Activated CD4-positive, alpha-beta T cell treated with anti-CD3 and anti-CD28 coated beads, Interleukin-2, amount 50 U/mL, for 4 hours (primary cell): ENCODE data around the gene PAPOLG.
A peak's percentile ranks its signal among the peaks of the same experiment; 100 is the strongest.
"Not testable (repeated sequence)": the region's sequence is repeated elsewhere in the genome, so short reads cannot be mapped to it uniquely, and the experiment has no call there.

Source experiments
- DNase-seq, 2 experiments: peaks; one replicate each; pipeline ENCODE4 v3.0.0-alpha.2; 2020

PAPOLG gene

GRCh38 chr2:60775048-60775639, 19.1 kb downstream of the PAPOLG start:
- no peak for DNase-seq

GRCh38 chr2:60778352-60778751, 22.3 kb downstream of the PAPOLG start:
- no peak for DNase-seq

GRCh38 chr2:60779426-60779825, 23.4 kb downstream of the PAPOLG start:
- no peak for DNase-seq

- no peak for DNase-seq
These were observed 24.7 kb downstream of the PAPOLG start for GRCh38 chr2:60780721-60781120.

GRCh38 chr2:60793169-60793568, 37.1 kb downstream of the PAPOLG start:
- no peak for DNase-seq

- DNase-seq: no peak
These were observed 38.3 kb downstream of the PAPOLG start for GRCh38 chr2:60794271-60794863.

- no peak for DNase-seq
These were observed 40.8 kb downstream of the PAPOLG start for GRCh38 chr2:60796573-60797509.

GRCh38 chr2:60804473-60804872, 48.4 kb downstream of the PAPOLG start:
- no peak for DNase-seq

- no peak for DNase-seq
These were observed 50.5 kb downstream of the PAPOLG start for GRCh38 chr2:60806595-60806987.

- DNase-seq: peak in 1 of 2 experiments; percentile 46
These were observed 51.1 kb downstream of the PAPOLG start for GRCh38 chr2:60806988-60807681.

- no peak for DNase-seq
These were observed 52.3 kb downstream of the PAPOLG start for GRCh38 chr2:60808330-60808801.

- DNase-seq: no peak
These were observed 55.7 kb downstream of the PAPOLG start for GRCh38 chr2:60811491-60812375.

GRCh38 chr2:60817191-60817590, 61.1 kb downstream of the PAPOLG start:
- DNase-seq: not testable (repeated sequence)

GRCh38 chr2:60818272-60818671, 62.2 kb downstream of the PAPOLG start:
- peak; percentile 51 to 65 for DNase-seq

GRCh38 chr2:60819155-60819862, 63.2 kb downstream of the PAPOLG start:
- DNase-seq: peak; percentile 82 to 86

GRCh38 chr2:60819936-60820335, 63.9 kb downstream of the PAPOLG start:
- no peak for DNase-seq

- no peak for DNase-seq
These were observed 64.5 kb downstream of the PAPOLG start for GRCh38 chr2:60820416-60821132.

- DNase-seq: no peak
These were observed 65.0 kb downstream of the PAPOLG start for GRCh38 chr2:60821133-60821469.

GRCh38 chr2:60821587-60822302, 65.7 kb downstream of the PAPOLG start:
- DNase-seq: no peak

GRCh38 chr2:60822987-60823386, 66.9 kb downstream of the PAPOLG start:
- no peak for DNase-seq
